Small intestine (tissue), 7 donors: ENCODE results near the gene LRRTM3. TPM values are rescaled to one million over a fixed set of nuclear protein-coding genes. Genes with fewer than 3 reads are reported as not detected.
A peak's percentile ranks its signal among the peaks of the same experiment; 100 is the strongest.

Source experiments
- DNase-seq, 2 donors: peaks; one replicate each; pipeline versions ENCODE4 v3.0.0 to v3.0.0-alpha.2; 2013
- FAIRE-seq: peaks from 2 replicates; lab custom pipeline; 2012; peaks lifted over from hg19 to GRCh38; lab: Jason Lieb, UNC
- H3K27ac ChIP-seq, 3 donors: one replicate each; pipeline ENCODE4 v1.5.1; 2013; ENCODE audit warnings: low read length in 2 of 3, mild to moderate bottlenecking in 2 of 3, control low read depth in 1 of 3, inconsistent platforms in 1 of 3, low read depth in 1 of 3, moderate library complexity in 1 of 3
- H3K27me3 ChIP-seq, 3 donors: one replicate each; pipeline ENCODE4 v1.6.1; 2013; ENCODE audit warnings: low read length in 3 of 3, inconsistent platforms in 1 of 3; ENCODE audit not compliant: control insufficient read depth in 3 of 3, insufficient read depth in 3 of 3
- H3K36me3 ChIP-seq, 3 donors: one replicate each; pipeline ENCODE4 v1.6.1; 2013; ENCODE audit warnings: low read length in 3 of 3, inconsistent platforms in 1 of 3, low read depth in 1 of 3, mild to moderate bottlenecking in 1 of 3, moderate library complexity in 1 of 3; ENCODE audit not compliant: control insufficient read depth in 3 of 3, insufficient read depth in 2 of 3
- H3K4me1 ChIP-seq, 3 donors: one replicate each; pipeline ENCODE4 v1.6.1; 2013; ENCODE audit warnings: low read length in 2 of 3, inconsistent platforms in 1 of 3, low read depth in 1 of 3, mild to moderate bottlenecking in 1 of 3, moderate library complexity in 1 of 3; ENCODE audit not compliant: control insufficient read depth in 3 of 3, insufficient read depth in 2 of 3
- H3K4me3 ChIP-seq, 3 donors: one replicate each; pipeline ENCODE4 v1.5.1; 2013; ENCODE audit warnings: low read length in 3 of 3, control low read depth in 1 of 3, inconsistent platforms in 1 of 3, low read depth in 1 of 3, mild to moderate bottlenecking in 1 of 3, moderate library complexity in 1 of 3
- H3K9me3 ChIP-seq, 2 donors: one replicate each; pipeline ENCODE4 v1.6.1; 2013; ENCODE audit warnings: low read depth in 1 of 2, low read length in 1 of 2; ENCODE audit not compliant: control insufficient read depth in 2 of 2, insufficient read depth in 1 of 2
- WGBS, 3 donors: extraction: QIAGEN DNeasy Blood & Tissue Kit; methylation state at CpG; one replicate each; pipeline ENCODE4 v1.1.7; 2013; 5-methylcytosine and 5-hydroxymethylcytosine counted together
- polyA plus RNA-seq, 4 donors: library from polyadenylated mRNA; stranded (reverse) in 3 of 4; unstranded in 1 of 4; fragments of 200-250 nt in 3 of 4; fragments of 120-200 nt in 1 of 4; gene quantifications; one replicate each; pipeline versions ENCODE4 v1.2.1 to v1.2.3, GENCODE V29; 2013
- donor health status: healthy with polysubstance abuse.
- donor health status: control.
- donor health status: control.
- donor health status: Bipolar disorder and iron deficiency.
- donor health status: healthy.

LRRTM3 gene
- polyA plus RNA-seq, 4 donors, result 0.10 to 0.31 TPM; not detected in 2

- no peaks in the 10 kb centered on the region for H3K9me3 ChIP-seq
- H3K27ac ChIP-seq, result no peak overlapping the region
- WGBS, 3 donors, result 58 to 66% (median 66%) methylated on average over 11 of the region's 11 CpGs
- DNase-seq, result no peak
- H3K4me3 ChIP-seq, result peak overlapping the region in 1 of 3 donors; percentile 16
- H3K36me3 ChIP-seq, result no peaks in the 10 kb centered on the region
- H3K4me1 ChIP-seq, result peaks cover 0 to 6% (median 0%) of the 10 kb centered on the region in 3 donors
- no peak for FAIRE-seq
- H3K27me3 ChIP-seq, result peaks cover 0 to 35% (median 15%) of the 10 kb centered on the region in 3 donors
These were observed 1.6 kb downstream of the LRRTM3 start for GRCh38 chr10:66927251-66927935.

- DNase-seq, result peak in 1 of 2 donors; percentile 30
- Histone ChIP-seq H3K4me3 (peak overlapping the region in 1 of 3 donors; percentile 16), H3K4me1 (peaks cover 0 to 6% (median 0%) of the 10 kb centered on the region in 3 donors), H3K27me3 (peaks cover 0 to 35% (median 15%) of the 10 kb centered on the region in 3 donors), H3K9me3 (no peaks in the 10 kb centered on the region), H3K36me3 (no peaks in the 10 kb centered on the region), H3K27ac (no peak overlapping the region)
- no peak for FAIRE-seq
- WGBS, 3 donors, result 7 to 11% (median 7%) methylated on average over 30 of the region's 30 CpGs
These were observed 2.3 kb downstream of the LRRTM3 start for GRCh38 chr10:66927971-66928770.

DNA sequence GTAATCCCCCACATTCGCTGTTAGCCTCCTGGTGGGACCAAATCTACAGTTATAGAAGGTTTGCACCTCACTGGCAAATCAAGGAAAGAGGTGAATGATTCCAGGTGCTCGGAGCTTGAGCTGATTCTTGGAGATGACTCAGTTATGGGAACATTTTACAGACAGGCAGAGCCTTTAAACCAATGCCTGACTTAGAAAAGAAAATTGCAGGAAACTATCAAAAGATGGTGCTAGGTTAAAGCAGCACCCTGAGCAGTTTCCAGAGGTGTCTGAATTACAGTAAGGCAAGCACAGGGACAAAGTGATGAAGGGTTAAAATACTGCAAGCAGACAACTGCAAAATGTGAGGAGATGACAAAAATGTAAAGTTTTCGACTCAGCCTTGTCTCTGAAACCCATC is 2.9 kb downstream of the LRRTM3 start:
- FAIRE-seq (no peak), DNase-seq (no peak)
- Histone ChIP-seq H3K27me3 (peaks cover 0 to 35% (median 15%) of the 10 kb centered on the region in 3 donors), H3K4me3 (no peak overlapping the region), H3K9me3 (no peaks in the 10 kb centered on the region), H3K4me1 (peaks cover 0 to 6% (median 0%) of the 10 kb centered on the region in 3 donors), H3K36me3 (no peaks in the 10 kb centered on the region), H3K27ac (no peak overlapping the region)
- WGBS, 3 donors, result 27 to 49% (median 40%) methylated on average over 3 of the region's 3 CpGs

DNA sequence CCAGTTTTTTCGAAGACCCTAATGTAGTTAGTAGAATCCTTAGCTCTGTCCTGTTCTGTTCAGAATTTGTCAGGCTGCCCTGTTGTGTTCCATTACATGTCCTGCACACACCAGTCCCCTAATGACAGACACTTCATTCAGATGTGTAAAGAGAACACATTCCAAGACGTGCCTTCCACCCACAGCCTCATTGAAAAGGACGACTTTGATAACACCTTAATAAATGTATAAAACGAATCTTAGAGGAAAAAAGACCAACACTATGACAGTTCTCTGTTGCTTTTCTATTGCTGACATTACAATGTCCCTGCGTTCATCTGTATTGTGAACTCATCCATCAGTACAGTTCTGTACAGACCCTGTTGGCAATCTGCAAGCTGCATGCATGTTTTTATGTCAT is 3.5 kb downstream of the LRRTM3 start:
- H3K9me3 ChIP-seq, result no peaks in the 10 kb centered on the region

GRCh38 chr10:66931340-66931948 is 5.6 kb downstream of the LRRTM3 start:
- DNase-seq, result peak; percentile 50 to 69
- 24 to 32% (median 28%) methylated on average over 5 of the region's 5 CpGs for WGBS, 3 donors
- Histone ChIP-seq H3K9me3 (no peaks in the 10 kb centered on the region), H3K4me1 (no peaks in the 10 kb centered on the region), H3K36me3 (no peaks in the 10 kb centered on the region), H3K27me3 (peaks cover 0 to 29% (median 15%) of the 10 kb centered on the region in 3 donors), H3K27ac (no peak overlapping the region), H3K4me3 (no peak overlapping the region)
- FAIRE-seq, result no peak

More for the DNA sequence above, 3.5 kb downstream of the LRRTM3 start:
- DNase-seq (no peak), FAIRE-seq (no peak)
- H3K36me3 ChIP-seq, result no peaks in the 10 kb centered on the region
- no peak overlapping the region for H3K27ac ChIP-seq
- H3K4me3 ChIP-seq, result no peak overlapping the region
- peaks cover 0 to 35% (median 15%) of the 10 kb centered on the region in 3 donors for H3K27me3 ChIP-seq
- 35 to 58% (median 40%) methylated on average over 5 of the region's 5 CpGs for WGBS, 3 donors
- peaks cover 0 to 6% (median 0%) of the 10 kb centered on the region in 3 donors for H3K4me1 ChIP-seq

DNA sequence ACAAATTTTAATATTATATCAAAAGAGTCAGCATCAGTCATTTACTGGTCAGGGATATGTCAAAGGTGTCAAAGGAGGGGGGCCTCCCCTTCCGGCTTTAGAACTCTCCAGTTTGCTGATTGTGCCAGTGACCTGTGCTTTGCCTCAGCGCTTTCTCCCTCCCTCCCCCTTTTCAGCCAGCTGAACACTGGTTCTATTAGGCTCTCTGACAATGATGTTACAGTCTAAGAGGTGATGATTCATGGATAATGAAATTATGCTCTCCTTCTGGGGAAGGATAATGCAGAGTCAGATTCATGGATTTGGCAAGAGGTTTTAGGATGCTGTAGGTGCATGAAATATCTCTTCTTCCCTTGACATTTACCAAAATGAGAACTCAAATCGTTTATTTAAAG is 6.1 kb downstream of the LRRTM3 start:
- no peak overlapping the region for H3K27ac ChIP-seq
- DNase-seq, result no peak
- 45 to 59% (median 55%) methylated on average over 3 of the region's 3 CpGs for WGBS, 3 donors
- peaks cover 0 to 26% (median 15%) of the 10 kb centered on the region in 3 donors for H3K27me3 ChIP-seq
- H3K36me3 ChIP-seq, result no peaks in the 10 kb centered on the region
- no peak overlapping the region for H3K4me3 ChIP-seq
- H3K9me3 ChIP-seq, result no peaks in the 10 kb centered on the region
- no peaks in the 10 kb centered on the region for H3K4me1 ChIP-seq
- FAIRE-seq, result no peak

- Histone ChIP-seq H3K9me3 (no peaks in the 10 kb centered on the region), H3K27ac (no peak overlapping the region), H3K36me3 (no peaks in the 10 kb centered on the region), H3K27me3 (no peaks in the 10 kb centered on the region), H3K4me3 (no peak overlapping the region), H3K4me1 (no peaks in the 10 kb centered on the region)
- no peak for FAIRE-seq
- no peak for DNase-seq
These were observed 8.9 kb downstream of the LRRTM3 start for GRCh38 chr10:66934711-66935110.

DNA sequence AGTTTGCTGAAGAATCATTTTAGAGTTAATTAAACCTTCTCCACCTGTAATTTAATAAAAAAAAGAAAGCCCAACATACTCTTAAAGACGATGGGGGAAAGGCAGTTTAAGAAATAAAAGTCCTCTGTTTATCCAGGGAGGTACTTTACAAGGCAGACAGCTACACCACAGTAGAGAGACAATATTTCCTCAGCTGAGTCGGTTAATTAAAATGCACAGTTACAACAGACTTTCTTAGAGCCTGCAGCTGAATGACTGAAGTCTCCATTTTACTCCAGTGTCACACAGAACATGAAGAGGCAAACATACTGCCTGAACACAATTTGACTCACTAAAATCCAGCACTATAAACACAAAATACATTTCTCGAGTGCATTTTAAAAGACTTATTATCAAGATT is 15.1 kb downstream of the LRRTM3 start:
- Histone ChIP-seq H3K27ac (no peak overlapping the region), H3K4me1 (no peaks in the 10 kb centered on the region), H3K9me3 (no peaks in the 10 kb centered on the region), H3K4me3 (no peak overlapping the region), H3K36me3 (no peaks in the 10 kb centered on the region), H3K27me3 (no peaks in the 10 kb centered on the region)
- 22 to 45% (median 24%) methylated on average over 3 of the region's 3 CpGs for WGBS, 3 donors
- no peak for FAIRE-seq
- no peak for DNase-seq
